HG03442 (cell line): ENCODE results near the gene ATP10A.
"Not testable (repeated sequence)": the region's sequence is repeated elsewhere in the genome, so short reads cannot be mapped to it uniquely, and the experiment has no call there.

Experiments used
- ATAC-seq: cut with Tn5 transposase; IDR thresholded peaks from one replicate; pipeline ENCODE4 v1.9.1; 2021; ENCODE audit warnings: mild to moderate bottlenecking, moderate library complexity; ENCODE audit not compliant: unreplicated experiment

The ATP10A gene

GRCh38 chr15:25886498-25887140 is 23.5 kb upstream of the ATP10A start:
- ATAC-seq: no peak

GRCh38 chr15:25884370-25884769 is 21.2 kb upstream of the ATP10A start:
- ATAC-seq: no peak

GRCh38 chr15:25883463-25884259 is 20.5 kb upstream of the ATP10A start:
- no peak for ATAC-seq

GRCh38 chr15:25882466-25882865 is 19.3 kb upstream of the ATP10A start:
- no peak for ATAC-seq

GRCh38 chr15:25880877-25881276 is 17.8 kb upstream of the ATP10A start:
- not testable (repeated sequence) for ATAC-seq

GRCh38 chr15:25880411-25880810 is 17.3 kb upstream of the ATP10A start:
- no peak for ATAC-seq

GRCh38 chr15:25879438-25879837 is 16.3 kb upstream of the ATP10A start:
- no peak for ATAC-seq

- no peak for ATAC-seq
Observed at GRCh38 chr15:25877681-25878080, 14.6 kb upstream of the ATP10A start.

- no peak for ATAC-seq
Observed at GRCh38 chr15:25876231-25877140, 13.4 kb upstream of the ATP10A start.

GRCh38 chr15:25875566-25875965 is 12.4 kb upstream of the ATP10A start:
- no peak for ATAC-seq

- no peak for ATAC-seq
Observed at GRCh38 chr15:25874379-25874778, 11.3 kb upstream of the ATP10A start.

- no peak for ATAC-seq
Observed at GRCh38 chr15:25871403-25871802, 8.3 kb upstream of the ATP10A start.

GRCh38 chr15:25870938-25871337 is 7.8 kb upstream of the ATP10A start:
- ATAC-seq: no peak

GRCh38 chr15:25869701-25870100 is 6.6 kb upstream of the ATP10A start:
- no peak for ATAC-seq

- no peak for ATAC-seq
Observed at GRCh38 chr15:25866874-25867273, 3.7 kb upstream of the ATP10A start.

- ATAC-seq: no peak
Observed at GRCh38 chr15:25866251-25866650, 3.1 kb upstream of the ATP10A start.

- ATAC-seq: no peak
Observed at GRCh38 chr15:25864966-25865365, 1.8 kb upstream of the ATP10A start.

GRCh38 chr15:25863968-25864580 is 947 bp upstream of the ATP10A start:
- no peak for ATAC-seq

GRCh38 chr15:25862472-25863110 is 536 bp downstream of the ATP10A start:
- no peak for ATAC-seq

GRCh38 chr15:25862071-25862471 is 1.1 kb downstream of the ATP10A start:
- no peak for ATAC-seq
